Endometrium (tissue), 2 donors: ENCODE measurements around the gene CCDC40.

Source experiments
- FAIRE-seq: peaks from 2 replicates; lab custom pipeline; 2012; peaks lifted over from hg19 to GRCh38; lab: Jason Lieb, UNC
- donor health status: control.
- donor health status: control.

The CCDC40 gene

GRCh38 chr17:80000136-80000535 is 36.3 kb upstream of the CCDC40 start:
- FAIRE-seq: no peak

GRCh38 chr17:80000981-80001775 is 35.3 kb upstream of the CCDC40 start:
- FAIRE-seq: no peak

- no peak for FAIRE-seq
These were observed 34.3 kb upstream of the CCDC40 start for GRCh38 chr17:80002070-80002641.

- no peak for FAIRE-seq
These were observed 33.6 kb upstream of the CCDC40 start for GRCh38 chr17:80002690-80003490.

- no peak for FAIRE-seq
These were observed 32.5 kb upstream of the CCDC40 start for GRCh38 chr17:80003969-80004368.

GRCh38 chr17:80005360-80006338 is 30.8 kb upstream of the CCDC40 start:
- FAIRE-seq: no peak

GRCh38 chr17:80006339-80006720 is 30.1 kb upstream of the CCDC40 start:
- FAIRE-seq: no peak

- FAIRE-seq: no peak
These were observed 29.4 kb upstream of the CCDC40 start for GRCh38 chr17:80006811-80007752.

GRCh38 chr17:80007939-80008338 is 28.5 kb upstream of the CCDC40 start:
- no peak for FAIRE-seq

- no peak for FAIRE-seq
These were observed 28.0 kb upstream of the CCDC40 start for GRCh38 chr17:80008383-80008840.

GRCh38 chr17:80008848-80009247 is 27.6 kb upstream of the CCDC40 start:
- no peak for FAIRE-seq

GRCh38 chr17:80009391-80010282 is 26.8 kb upstream of the CCDC40 start:
- no peak for FAIRE-seq

- no peak for FAIRE-seq
These were observed 26.1 kb upstream of the CCDC40 start for GRCh38 chr17:80010283-80010858.

GRCh38 chr17:80011989-80012555 is 24.4 kb upstream of the CCDC40 start:
- FAIRE-seq: no peak

- FAIRE-seq: no peak
These were observed 23.4 kb upstream of the CCDC40 start for GRCh38 chr17:80012765-80013741.

GRCh38 chr17:80017226-80018010 is 19.0 kb upstream of the CCDC40 start:
- no peak for FAIRE-seq
